Duodenal mucosa (tissue), 2 donors: Measurements from ENCODE around the gene FAM83D.

Experiments
- H3K27ac ChIP-seq: one replicate; pipeline ENCODE4 v1.7.0; 2013; ENCODE audit warnings: low read depth, low read length
- H3K27me3 ChIP-seq, 2 donors: one replicate each; pipeline ENCODE4 v1.7.0; 2013; ENCODE audit warnings: low read length in 2 of 2, control low read depth in 1 of 2; ENCODE audit not compliant: insufficient read depth in 2 of 2, control insufficient read depth in 1 of 2
- H3K36me3 ChIP-seq, 2 donors: one replicate each; pipeline ENCODE4 v1.7.0; 2013; ENCODE audit warnings: low read length in 2 of 2, control low read depth in 1 of 2; ENCODE audit not compliant: insufficient read depth in 2 of 2, control insufficient read depth in 1 of 2
- H3K4me1 ChIP-seq, 2 donors: one replicate each; pipeline ENCODE4 v1.7.0; 2013; ENCODE audit warnings: low read length in 2 of 2, control low read depth in 1 of 2; ENCODE audit not compliant: insufficient read depth in 2 of 2, control insufficient read depth in 1 of 2
- H3K4me3 ChIP-seq, 2 donors: one replicate each; pipeline ENCODE4 v1.7.0; 2013; ENCODE audit warnings: low read length in 2 of 2, low read depth in 1 of 2
- H3K9ac ChIP-seq, 2 donors: one replicate each; pipeline ENCODE4 v1.7.0; 2013; ENCODE audit warnings: low read length in 2 of 2, low read depth in 1 of 2
- H3K9me3 ChIP-seq, 2 donors: one replicate each; pipeline ENCODE4 v1.7.0; 2013; ENCODE audit warnings: low read length in 2 of 2, control low read depth in 1 of 2; ENCODE audit not compliant: control insufficient read depth in 1 of 2

FAM83D gene

GRCh38 chr20:38979434-38979833 is 53.2 kb downstream of the FAM83D start:
- H3K27ac ChIP-seq, result no peak overlapping the region
- peaks cover 0 to 1% of the 10 kb centered on the region in 2 donors for H3K4me1 ChIP-seq

GRCh38 chr20:38979842-38980241 is 53.6 kb downstream of the FAM83D start:
- no peaks in the 10 kb centered on the region for H3K27me3 ChIP-seq
- no peaks in the 10 kb centered on the region for H3K9me3 ChIP-seq
- no peak overlapping the region for H3K27ac ChIP-seq
- H3K36me3 ChIP-seq, result peaks cover 0 to 14% of the 10 kb centered on the region in 2 donors
- H3K4me3 ChIP-seq, result no peak overlapping the region
- H3K9ac ChIP-seq, result no peak overlapping the region
- H3K4me1 ChIP-seq, result peaks cover 1 to 5% of the 10 kb centered on the region in 2 donors

More at GRCh38 chr20:38979434-38979833, 53.2 kb downstream of the FAM83D start:
- Histone ChIP-seq H3K36me3 (peaks cover 0 to 16% of the 10 kb centered on the region in 2 donors), H3K9me3 (no peaks in the 10 kb centered on the region), H3K27me3 (no peaks in the 10 kb centered on the region), H3K4me3 (no peak overlapping the region), H3K9ac (no peak overlapping the region)

GRCh38 chr20:38982291-38982690 is 56.1 kb downstream of the FAM83D start:
- Histone ChIP-seq H3K27ac (no peak overlapping the region), H3K4me1 (peaks cover 16 to 26% of the 10 kb centered on the region in 2 donors), H3K9me3 (no peaks in the 10 kb centered on the region), H3K27me3 (no peaks in the 10 kb centered on the region), H3K9ac (no peak overlapping the region), H3K4me3 (no peak overlapping the region), H3K36me3 (peaks cover 0 to 10% of the 10 kb centered on the region in 2 donors)

GRCh38 chr20:38985060-38985459 is 58.8 kb downstream of the FAM83D start:
- Histone ChIP-seq H3K27me3 (no peaks in the 10 kb centered on the region), H3K9ac (no peak overlapping the region), H3K4me3 (no peak overlapping the region), H3K4me1 (peaks cover 23 to 41% of the 10 kb centered on the region in 2 donors), H3K9me3 (no peaks in the 10 kb centered on the region), H3K27ac (no peak overlapping the region), H3K36me3 (peaks cover 0 to 4% of the 10 kb centered on the region in 2 donors)

GRCh38 chr20:38985603-38986170 is 59.5 kb downstream of the FAM83D start:
- H3K27me3 ChIP-seq, result no peaks in the 10 kb centered on the region
- H3K9ac ChIP-seq, result no peak overlapping the region
- peak overlapping the region; percentile 32 for H3K27ac ChIP-seq
- no peaks in the 10 kb centered on the region for H3K9me3 ChIP-seq
- peaks cover 23 to 43% of the 10 kb centered on the region in 2 donors for H3K4me1 ChIP-seq
- no peak overlapping the region for H3K4me3 ChIP-seq
- peaks cover 0 to 4% of the 10 kb centered on the region in 2 donors for H3K36me3 ChIP-seq

- H3K27ac ChIP-seq, result no peak overlapping the region
- H3K36me3 ChIP-seq, result peaks cover 0 to 8% of the 10 kb centered on the region in 2 donors
- no peak overlapping the region for H3K9ac ChIP-seq
These were observed 60.4 kb downstream of the FAM83D start for GRCh38 chr20:38986663-38987062.

GRCh38 chr20:38987777-38988176 is 61.6 kb downstream of the FAM83D start:
- Histone ChIP-seq H3K4me1 (peaks cover 23 to 46% of the 10 kb centered on the region in 2 donors), H3K9ac (no peak overlapping the region), H3K36me3 (peaks cover 0 to 15% of the 10 kb centered on the region in 2 donors), H3K9me3 (no peaks in the 10 kb centered on the region), H3K4me3 (no peak overlapping the region), H3K27me3 (no peaks in the 10 kb centered on the region), H3K27ac (no peak overlapping the region)

More at GRCh38 chr20:38986663-38987062, 60.4 kb downstream of the FAM83D start:
- Histone ChIP-seq H3K9me3 (no peaks in the 10 kb centered on the region), H3K4me3 (peak overlapping the region in 1 of 2 donors; percentile 22), H3K4me1 (peaks cover 23 to 46% of the 10 kb centered on the region in 2 donors), H3K27me3 (no peaks in the 10 kb centered on the region)

- Histone ChIP-seq H3K27ac (no peak overlapping the region), H3K27me3 (no peaks in the 10 kb centered on the region), H3K4me3 (no peak overlapping the region), H3K4me1 (peaks cover 14 to 32% of the 10 kb centered on the region in 2 donors), H3K9ac (no peak overlapping the region), H3K9me3 (no peaks in the 10 kb centered on the region), H3K36me3 (peaks cover under 1 to 21% of the 10 kb centered on the region in 2 donors)
These were observed 64.5 kb downstream of the FAM83D start for GRCh38 chr20:38990728-38991127.

GRCh38 chr20:38991814-38992704 is 65.8 kb downstream of the FAM83D start:
- Histone ChIP-seq H3K27me3 (no peaks in the 10 kb centered on the region), H3K4me3 (no peak overlapping the region), H3K9ac (no peak overlapping the region), H3K4me1 (peaks cover 7 to 22% of the 10 kb centered on the region in 2 donors), H3K9me3 (no peaks in the 10 kb centered on the region), H3K27ac (no peak overlapping the region), H3K36me3 (peaks cover 9 to 17% of the 10 kb centered on the region in 2 donors)

GRCh38 chr20:38995536-38996044 is 69.4 kb downstream of the FAM83D start:
- Histone ChIP-seq H3K4me3 (no peak overlapping the region), H3K9ac (no peak overlapping the region), H3K36me3 (peaks cover 26 to 41% of the 10 kb centered on the region in 2 donors), H3K4me1 (peaks cover 0 to 3% of the 10 kb centered on the region in 2 donors), H3K27ac (no peak overlapping the region), H3K9me3 (no peaks in the 10 kb centered on the region), H3K27me3 (no peaks in the 10 kb centered on the region)
